COLO668 (cell line): ENCODE data around the gene ETF1.

Experiments
- DNase-seq: peaks from one replicate; lab custom pipeline; 2025; ENCODE audit not compliant: unreplicated experiment; lab: John Stamatoyannopoulos, UW

Gene ETF1

DNA sequence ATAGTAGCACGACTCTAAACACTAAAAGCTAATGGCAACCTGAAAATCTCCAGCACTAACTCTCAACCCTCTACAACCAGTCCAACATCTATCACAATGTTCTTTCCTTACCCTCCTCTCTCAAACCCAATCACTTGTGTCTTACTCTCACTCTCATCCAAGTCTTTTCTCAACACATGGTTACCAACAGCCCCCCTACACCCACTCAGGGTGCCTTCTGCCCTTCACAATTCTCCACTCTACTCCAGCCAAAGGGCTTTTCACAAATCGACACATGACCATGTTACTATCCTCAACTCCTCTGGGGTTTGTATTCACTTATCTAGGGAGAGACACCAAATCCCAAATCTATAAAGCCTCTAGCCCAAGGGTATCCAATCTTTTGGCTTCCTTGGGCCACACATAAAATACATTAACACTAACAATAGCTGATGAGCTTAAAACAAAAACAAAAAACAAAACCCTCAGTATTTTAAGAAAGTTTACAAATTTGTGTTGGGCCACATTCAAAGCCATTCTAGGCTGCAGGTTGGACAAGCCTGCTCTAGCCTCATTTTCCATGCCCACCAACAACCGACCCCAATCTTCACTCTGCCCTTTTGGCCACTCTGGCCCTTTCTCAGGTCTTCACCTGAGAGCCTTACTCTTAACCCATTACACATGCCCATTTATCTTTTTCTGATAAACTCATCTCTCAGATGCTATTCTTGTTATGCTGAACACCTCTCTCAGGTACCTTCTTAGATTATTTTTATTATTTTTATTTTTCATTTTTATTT lies 20.5 kb upstream of the ETF1 start:
- no peak for DNase-seq

DNA sequence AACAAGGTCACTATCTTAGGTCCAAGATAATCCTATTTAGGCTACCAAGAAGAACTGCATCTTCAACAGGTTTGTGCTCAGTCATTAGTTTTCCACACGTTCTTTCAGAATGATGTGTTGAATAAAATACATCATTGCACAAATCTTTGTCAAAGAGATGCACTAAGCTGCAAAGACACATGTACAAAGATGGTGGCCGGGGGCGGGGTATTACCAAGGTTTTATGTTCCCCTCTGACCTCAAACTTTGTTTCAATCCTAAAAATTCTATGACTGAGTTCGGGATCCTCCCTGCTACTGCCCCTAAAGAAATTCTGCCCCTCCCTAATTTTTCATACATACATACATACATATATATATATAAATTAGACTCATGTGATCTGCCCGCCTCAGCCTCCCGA lies 17.9 kb upstream of the ETF1 start:
- DNase-seq: no peak

DNA sequence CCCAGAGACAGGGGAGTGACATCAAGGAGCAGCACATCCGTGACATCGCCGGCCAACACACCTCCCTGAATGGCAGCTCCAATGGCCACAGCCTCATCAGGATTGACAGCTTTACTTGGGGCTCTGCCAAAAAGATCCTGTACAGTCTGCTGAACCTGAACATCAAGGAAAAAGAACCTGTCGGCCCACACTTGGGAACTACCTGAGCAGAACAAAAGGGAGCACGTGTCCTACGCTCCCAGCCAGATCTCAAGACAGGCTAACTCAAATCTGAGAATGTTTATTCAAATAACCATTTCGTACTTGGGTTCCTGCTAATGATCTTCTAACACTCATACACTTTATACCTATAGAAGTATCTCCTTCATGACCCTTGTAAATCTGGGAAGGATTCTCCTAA lies 16.9 kb upstream of the ETF1 start:
- no peak for DNase-seq

DNA sequence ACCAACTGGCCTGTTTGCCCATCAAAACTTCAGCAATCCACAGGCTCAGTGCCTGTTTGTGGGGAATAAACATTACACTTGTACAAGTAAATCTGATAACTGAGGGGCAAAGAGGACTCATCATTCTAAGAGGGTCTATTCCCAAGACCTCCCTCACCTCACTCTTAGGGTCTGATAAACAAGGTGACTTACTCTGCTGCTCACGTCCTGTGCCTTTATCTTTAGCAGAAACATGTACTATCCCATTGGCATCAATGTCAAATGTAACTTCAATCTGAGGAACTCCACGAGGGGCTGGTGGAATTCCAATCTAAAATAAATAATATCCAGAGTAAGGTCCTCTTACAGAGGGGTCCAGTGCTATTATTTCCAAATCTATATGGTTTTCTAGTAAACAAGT lies 14.6 kb upstream of the ETF1 start:
- no peak for DNase-seq

DNA sequence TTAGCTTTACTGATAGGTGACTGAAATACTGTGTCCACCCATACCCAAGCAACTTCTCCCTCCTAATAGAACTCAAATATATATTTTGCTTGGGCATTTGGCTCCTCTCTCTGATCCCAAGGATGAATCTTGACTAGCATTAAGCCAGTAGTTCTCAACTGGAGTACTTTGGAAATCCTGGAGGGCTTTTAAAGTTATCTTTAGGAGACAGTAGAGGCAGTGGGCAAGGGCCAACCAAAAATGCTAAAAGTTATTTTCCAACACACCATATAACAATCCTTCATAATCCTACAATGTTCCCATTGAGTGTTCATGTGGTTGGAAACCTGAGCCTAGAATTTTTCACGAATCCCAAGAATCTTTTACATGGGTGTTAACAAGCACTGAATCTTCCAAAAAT lies 11.1 kb upstream of the ETF1 start:
- no peak for DNase-seq

DNA sequence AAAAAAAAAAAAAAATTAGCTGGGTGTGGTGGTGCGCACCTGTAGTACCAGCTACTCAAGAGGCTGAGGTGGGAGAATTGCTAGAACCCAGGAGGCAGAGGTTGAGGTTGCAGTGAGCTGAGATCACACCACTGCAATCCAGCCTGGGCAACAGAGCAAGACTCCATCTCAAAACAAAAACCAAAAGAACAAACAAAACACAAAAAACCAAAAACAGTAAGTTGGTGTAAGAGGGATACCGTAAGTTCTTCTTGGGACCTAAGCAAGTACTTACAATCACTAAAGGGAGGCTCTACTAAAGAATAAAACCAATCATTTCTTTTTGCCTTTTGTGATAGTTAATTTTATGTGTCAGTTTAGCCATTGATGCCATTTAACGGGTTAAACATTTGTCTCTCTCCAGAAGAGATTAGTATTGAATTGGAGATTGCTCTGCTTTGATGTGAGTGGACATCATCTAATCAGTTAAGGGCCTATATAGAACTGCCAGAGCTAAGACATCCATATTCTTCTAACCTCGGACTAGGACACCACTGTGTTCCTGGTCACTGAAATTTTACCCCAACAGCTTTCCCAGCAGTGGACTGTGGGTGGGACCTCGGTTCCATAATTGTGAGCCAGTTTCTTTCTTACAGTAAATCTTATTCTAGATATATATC lies 10.5 kb upstream of the ETF1 start:
- no peak for DNase-seq

DNA sequence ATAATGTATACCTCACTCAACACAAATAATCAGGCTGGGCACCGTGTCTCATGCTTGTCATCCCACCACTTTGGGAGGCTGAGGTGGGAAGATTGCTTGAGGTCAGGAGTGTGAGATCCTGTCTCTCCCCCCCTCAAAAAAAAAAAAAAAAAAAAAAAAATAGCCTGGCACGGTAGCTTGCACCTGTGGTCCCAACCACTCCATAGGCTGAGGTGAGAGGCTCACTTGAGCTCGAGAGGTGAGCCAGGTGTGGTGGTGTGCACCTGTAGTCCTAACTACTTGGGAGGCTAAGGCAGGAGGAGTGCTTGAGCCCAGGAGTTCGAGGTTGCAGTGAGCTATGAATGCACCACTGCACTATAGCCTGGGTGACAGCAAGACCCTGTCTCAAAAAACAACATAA lies 9.6 kb upstream of the ETF1 start:
- no peak for DNase-seq

DNA sequence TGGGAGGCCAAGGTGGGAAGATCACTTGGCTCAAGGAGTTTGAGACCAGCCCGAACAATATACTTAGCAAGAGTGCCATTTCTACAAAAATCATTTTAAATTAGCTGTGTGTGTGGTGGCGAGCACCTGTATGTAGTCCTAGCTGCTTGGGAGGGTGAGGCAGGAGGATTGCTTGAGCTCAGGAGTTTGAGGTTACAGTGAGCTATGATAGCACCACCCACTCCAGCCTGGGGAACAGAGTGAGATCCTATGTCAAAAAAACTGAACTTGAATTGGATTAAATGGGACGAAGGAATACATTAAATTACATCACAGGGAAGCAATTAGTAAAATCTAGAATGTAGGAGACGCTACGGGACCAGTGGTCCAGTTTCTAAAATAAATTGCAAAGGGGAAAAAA lies 6.4 kb upstream of the ETF1 start:
- DNase-seq: no peak

DNA sequence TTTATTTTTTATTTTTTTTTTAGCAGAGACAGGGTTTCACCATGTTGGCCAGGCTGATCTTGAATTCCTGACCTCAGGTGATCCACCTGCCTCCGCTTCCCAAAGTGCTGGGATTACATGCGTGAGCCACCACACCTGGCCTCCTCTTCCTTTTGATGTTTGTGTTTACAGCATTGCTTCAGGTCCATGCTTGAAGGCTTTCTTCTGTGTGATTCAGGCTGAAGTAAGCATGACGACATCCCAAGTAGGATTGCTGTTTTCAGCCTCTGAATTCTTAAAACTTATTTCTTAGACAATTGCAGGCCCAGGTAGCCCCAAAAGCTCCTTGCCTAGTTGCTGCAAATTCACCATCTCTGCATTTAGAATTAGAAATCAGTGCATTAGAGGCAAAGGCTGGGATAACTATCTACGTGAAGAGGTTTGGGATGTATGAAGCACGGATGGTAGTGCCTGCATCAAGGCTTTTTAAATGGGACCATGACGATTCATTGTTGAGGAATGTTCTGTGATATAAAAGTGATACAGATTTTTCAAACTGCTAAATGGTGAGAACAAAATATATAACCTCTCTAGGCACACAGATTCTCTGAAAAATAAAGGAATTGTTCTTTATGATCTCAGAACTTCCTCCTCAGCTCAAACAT lies 3.0 kb upstream of the ETF1 start:
- no peak for DNase-seq

DNA sequence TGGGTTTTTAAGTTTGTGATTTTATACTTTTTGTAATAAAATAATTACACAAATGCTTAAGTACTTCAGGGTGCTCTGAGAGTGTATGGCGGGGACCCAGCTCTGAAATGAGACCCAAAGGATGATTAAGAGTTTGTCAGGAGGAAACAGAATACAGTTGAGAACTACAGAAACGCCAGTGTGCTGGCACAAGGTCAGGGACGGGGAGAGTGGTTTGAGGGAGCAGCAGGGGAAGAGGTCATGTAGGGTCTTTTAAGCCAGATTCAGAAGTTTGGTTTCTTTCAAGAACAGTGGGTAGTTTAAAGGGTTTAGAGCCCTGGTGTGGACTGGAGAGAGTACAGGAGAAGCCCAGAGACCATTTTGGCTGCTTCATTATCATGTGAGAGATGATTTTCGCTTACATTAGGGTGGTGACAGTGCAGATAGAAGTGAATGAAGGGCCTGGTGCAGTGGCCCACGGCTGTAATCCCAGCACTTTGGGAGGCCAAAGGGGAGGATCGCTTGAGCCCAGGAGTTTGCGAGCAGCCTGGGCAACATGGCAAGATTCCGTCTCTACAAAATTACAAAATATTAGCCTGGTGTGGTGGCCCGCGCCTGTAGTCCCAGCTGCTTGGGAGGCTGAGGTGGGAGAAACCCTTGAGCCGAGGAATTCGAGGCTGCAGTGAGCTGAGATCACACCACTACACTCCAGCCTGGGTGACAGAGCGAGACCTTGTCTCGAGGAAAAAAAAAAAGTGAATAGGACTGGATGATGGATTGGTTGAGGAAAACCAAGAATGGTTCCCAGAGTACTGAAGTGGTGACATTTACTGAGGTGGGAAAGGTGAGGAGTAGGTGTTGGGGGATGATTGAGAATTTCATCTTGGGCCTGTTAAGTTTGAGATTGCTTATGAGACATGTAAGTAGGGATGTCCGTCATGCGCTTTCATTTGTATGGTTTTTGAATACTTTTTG lies 1.4 kb upstream of the ETF1 start:
- no peak for DNase-seq

DNA sequence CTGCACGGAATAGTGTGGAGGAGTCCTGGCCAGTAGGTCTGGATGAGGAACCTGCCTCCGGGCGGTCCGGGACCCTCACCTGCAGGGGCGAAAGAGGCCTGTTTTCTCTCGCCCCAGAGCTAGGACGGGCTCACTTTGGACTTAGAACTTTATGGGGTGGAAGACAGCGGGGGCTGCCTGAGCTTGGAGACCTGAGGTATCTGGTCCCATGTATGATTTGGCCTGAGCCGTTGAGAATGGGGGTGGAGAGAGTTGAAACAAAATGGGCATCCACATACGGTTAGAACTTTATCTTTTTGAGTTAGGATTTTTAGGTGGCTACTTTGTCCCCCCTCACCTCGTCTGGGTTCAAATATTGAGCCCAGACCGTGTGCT lies 681 bp upstream of the ETF1 start:
- DNase-seq: no peak

DNA sequence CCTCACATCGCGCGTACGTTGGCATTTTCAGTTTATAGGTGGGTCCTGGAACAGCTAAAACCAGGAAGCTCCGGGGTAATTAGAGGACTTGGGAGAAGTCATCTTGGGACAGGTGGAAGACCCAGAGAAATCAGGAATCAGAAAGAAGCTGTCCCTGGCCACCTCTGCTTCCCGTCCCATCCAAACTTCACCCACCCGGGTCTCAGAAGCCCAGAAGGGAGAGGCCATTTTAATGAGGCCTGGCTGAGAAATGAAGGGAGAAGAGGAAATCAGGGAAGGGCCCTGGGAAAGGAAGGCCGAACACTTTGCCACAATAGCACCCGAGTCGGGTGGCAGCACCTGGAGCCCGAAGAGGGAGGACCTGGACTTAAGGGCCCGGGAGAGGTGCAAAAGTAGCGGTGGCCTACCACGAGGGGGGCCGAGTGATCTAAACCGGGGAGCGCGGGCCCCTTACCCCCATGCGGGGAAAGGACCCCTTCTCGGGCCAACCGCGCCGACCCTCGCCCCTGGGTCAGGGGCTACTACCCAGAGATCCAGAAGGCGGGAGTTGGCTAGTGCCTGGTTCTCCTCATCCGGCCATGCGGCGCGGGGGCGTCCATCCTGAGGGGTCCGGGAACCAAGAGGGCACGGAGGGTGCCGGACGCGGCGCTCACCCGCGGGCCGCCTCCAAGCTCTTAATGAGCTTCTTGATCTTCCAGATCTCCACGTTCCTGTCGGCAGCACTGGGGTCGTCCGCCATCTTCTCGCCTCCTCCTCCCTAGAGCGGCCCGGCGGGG lies 668 bp downstream of the ETF1 start:
- peak; percentile 9 for DNase-seq

DNA sequence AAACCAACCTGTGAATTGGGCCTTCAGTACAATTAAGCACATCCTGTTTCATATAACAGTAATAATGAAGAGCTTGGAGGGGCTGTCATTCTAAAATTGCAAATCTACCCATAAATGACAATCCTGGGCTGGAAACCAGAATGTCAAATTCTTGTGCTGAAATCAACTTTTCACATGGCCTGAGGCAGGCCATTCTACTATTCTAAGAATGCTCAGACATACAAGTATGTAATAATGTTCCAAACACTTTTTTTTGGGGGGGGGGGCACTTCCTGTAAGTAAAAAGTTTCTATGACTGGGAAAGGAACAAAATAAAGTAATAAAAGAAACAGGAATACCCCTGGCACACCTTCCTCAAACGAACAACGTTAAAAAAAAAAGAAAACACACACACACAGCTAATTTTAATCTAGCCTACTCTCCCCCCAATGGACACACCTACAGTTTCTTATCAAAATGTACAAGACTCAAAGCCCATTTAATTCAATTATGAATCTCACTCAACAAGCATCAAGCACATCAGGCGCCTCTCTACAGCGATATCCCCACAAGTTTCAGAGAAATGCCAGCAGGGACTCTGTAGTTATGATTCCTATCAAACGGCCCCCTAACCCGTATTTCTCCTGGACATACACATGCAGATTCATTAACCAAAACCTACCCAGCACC lies 1.4 kb downstream of the ETF1 start:
- DNase-seq: no peak

DNA sequence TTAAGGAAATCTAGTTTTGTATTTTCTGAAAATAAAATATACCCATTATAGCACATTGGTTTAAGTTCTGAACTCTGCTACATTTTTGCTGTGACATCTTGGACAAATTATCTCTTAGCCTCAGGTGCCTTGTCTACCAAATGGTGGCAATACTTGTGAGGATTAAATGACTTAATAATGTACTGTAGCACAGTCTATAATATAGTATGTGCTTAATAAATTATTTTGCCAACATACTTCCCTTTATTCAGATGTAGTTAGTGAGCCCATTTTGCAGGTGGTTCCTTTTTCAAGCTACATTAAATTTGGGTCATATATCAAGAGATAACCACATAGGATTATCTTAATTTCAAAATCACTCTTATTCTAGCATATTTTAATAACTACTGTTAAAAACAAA lies 3.2 kb downstream of the ETF1 start:
- no peak for DNase-seq

DNA sequence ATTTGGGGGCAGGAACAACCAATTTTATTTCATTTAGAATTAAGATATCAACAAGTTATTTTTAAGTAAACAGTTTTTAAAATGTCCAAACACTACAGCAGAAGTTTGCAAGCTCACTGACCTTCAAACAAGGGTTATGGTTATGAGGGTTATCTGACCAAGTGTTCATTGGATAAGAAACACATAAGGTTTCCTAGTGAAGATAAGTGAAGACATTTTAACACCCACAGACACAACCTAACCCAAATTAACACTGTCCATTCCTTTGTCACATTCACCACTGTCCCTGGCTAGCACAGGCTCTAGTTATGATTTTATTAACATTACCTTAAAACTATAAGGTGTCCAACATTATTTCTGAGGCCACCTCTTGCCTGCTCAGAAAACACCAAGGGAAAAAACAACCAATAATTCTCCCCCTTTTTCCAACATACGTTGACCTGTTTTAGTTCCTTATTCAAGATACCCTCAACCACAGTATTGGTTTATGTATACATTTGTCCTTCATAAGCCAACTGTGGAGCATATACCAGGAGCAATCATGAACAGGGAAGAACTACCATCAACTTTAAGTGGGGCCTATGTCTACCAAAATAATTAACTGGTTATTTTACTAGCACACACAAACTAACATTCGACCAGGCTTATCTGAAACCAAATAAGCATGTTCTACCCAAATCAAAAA lies 4.0 kb downstream of the ETF1 start:
- DNase-seq: no peak

DNA sequence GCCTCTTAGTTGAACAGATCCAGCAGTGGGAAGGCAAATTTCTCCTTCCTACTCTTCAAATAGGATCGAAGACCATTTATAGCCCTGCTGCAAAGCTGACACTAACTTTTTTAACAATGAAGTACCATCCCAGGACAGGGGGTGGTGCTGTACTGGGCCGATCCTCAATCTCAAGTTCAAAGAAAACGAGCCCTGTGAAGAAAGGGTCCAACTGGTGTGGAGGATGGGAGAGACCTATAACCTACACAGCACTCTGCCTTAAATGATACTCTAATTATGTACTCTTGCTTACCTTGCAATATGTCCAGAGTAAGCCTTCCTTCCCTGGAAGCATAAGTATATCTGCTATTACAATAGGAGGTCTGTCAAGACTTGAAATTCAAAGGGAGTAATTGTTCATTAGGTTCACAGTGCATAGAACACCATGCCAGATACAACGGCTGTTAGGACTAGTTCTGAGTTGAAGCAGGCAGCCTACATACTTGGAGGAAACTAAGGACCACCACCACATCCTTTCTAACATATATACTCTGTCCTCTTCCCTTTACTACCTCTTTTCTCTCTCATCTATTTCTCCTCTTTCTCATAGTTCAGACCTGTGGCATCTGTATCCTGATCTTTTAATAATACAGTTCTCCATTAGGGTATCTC lies 6.2 kb downstream of the ETF1 start:
- no peak for DNase-seq

DNA sequence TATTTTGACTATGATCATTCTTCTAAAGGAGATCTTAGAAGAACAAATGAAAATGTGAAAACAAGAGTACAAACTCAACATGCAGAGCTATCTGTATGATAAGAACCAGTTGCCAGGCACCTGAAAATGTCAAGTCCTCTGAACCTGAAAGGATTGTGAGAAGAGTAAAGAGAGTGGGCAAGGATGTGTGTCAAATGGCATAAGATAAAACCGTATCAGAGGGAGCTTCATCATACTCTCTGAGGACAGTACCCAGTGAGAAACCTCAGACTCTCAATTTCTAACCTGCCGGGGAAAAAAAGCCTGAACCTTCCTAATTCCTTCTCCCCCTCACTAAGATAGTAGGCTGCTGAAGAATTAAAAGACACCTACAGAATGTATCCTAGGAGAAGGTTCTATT lies 6.8 kb downstream of the ETF1 start:
- DNase-seq: no peak

DNA sequence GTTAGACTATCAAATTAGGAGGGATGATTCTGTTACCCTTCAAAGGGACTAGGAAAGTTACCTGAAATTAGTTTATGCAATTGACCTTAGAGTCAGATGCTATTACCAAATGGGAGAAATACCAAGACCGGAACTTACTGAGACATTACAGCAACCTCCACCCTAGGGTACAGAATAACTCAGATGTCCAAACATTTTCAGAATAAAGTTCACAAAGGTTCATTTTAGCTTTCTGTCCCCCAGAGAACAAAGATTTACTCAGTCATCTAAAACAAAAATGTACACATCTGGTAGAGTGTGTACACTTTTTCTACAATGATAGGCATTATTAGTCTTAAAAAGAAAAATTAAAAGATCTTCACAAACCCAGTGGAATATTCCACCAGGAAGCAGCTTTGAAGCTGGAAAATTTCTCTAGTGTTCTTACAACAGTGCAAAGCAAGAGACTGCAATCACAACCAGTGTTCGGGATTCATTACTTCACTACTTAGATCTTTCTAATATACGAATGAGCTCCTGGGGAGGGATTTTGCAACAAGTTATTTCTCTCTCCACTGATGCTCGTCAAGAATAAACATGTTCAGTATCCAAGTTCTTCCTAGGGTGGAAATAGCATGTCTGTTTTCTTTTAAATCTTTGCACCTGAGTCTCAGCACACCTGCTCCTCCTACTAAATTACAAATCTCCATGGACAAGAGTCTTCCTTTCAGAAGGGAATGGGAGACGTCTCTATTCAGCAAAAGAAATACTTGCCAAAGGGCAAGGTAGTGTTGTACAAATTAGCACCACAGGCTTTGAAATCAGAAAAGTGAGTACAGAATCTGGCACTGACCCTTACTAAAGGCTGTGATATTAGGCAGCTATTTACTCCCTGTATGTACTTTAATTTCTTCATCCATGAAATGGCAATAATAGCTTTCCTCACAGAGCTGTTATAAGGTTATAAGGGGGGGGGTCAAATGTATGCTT lies 8.8 kb downstream of the ETF1 start:
- DNase-seq: no peak
